SU-DHL-6 (cell line): Measurements from ENCODE around the gene RAB3C.

ENCODE experiments used
- H2AFZ ChIP-seq: fragments of 200-600 bp; sonication (generic); 2 replicates; pipeline ENCODE4 v1.6.1; 2014; ENCODE audit warnings: low read depth, mild to moderate bottlenecking, moderate library complexity, mixed read lengths, antibody characterized with exemption, low read length; ENCODE audit not compliant: severe bottlenecking
- H3F3A ChIP-seq: fragments of 200-600 bp; shearing (Covaris generic); 2 replicates; pipeline ENCODE4 v1.6.0; 2016; ENCODE audit warnings: antibody characterized with exemption, mild to moderate bottlenecking; ENCODE audit not compliant: insufficient read depth
- H3K27ac ChIP-seq: fragments of 200-600 bp; sonication (generic); 2 replicates; pipeline ENCODE4 v1.5.1; 2016; ENCODE audit warnings: low read depth, mild to moderate bottlenecking, low read length, moderate library complexity, mixed read lengths
- H3K27me3 ChIP-seq: fragments of 200-600 bp; sonication (generic), shearing (Covaris generic); 2 replicates; pipeline ENCODE4 v1.6.0; 2014; ENCODE audit warnings: mild to moderate bottlenecking, low read length
- H3K36me3 ChIP-seq: fragments of 200-600 bp; sonication (generic); 2 replicates; pipeline ENCODE4 v1.6.1; 2014; ENCODE audit warnings: mild to moderate bottlenecking, low read length, mixed read lengths
- H3K4me2 ChIP-seq: fragments of 300-600, 200-600 bp; shearing (Covaris generic), sonication (generic); 2 replicates; pipeline ENCODE4 v1.6.0; 2014; ENCODE audit warnings: low read length, low read depth, mild to moderate bottlenecking; ENCODE audit not compliant: poor library complexity, severe bottlenecking
- H3K4me3 ChIP-seq: fragments of 200-600 bp; sonication (generic); 2 replicates; pipeline ENCODE4 v1.5.1; 2014; ENCODE audit warnings: antibody characterized with exemption, low read length, mild to moderate bottlenecking, mixed read lengths; ENCODE audit not compliant: insufficient read depth, poor library complexity, severe bottlenecking
- H3K79me2 ChIP-seq: fragments of 200-600 bp; sonication (generic); 2 replicates; pipeline ENCODE4 v1.6.1; 2014; ENCODE audit warnings: mild to moderate bottlenecking, low read length, moderate library complexity; ENCODE audit not compliant: insufficient read depth
- H3K9ac ChIP-seq: fragments of 200-600 bp; sonication (generic); 2 replicates; pipeline ENCODE4 v1.7.0; 2014; ENCODE audit warnings: mild to moderate bottlenecking, low read length
- H3K9me2 ChIP-seq: fragments of 200-600 bp; sonication (generic); replicated peaks from 2 replicates; pipeline ENCODE4 v1.6.1; 2014; ENCODE audit warnings: low read length; ENCODE audit not compliant: insufficient read depth
- H3K9me3 ChIP-seq: fragments of 200-600 bp; sonication (generic); 2 replicates; pipeline ENCODE4 v1.6.1; 2014; ENCODE audit warnings: low read length, mixed read lengths; ENCODE audit not compliant: insufficient read depth
- H4K20me1 ChIP-seq: fragments of 200-600 bp; sonication (generic); 2 replicates; pipeline ENCODE4 v1.6.1; 2014; ENCODE audit warnings: low read depth, mild to moderate bottlenecking, antibody characterized with exemption, low read length, moderate library complexity, mixed read lengths
- EZH2phosphoT487 ChIP-seq: fragments of 200-600 bp; sonication (generic), shearing (Covaris generic); conservative IDR thresholded peaks from 2 replicates; pipeline ENCODE4 v1.6.1; 2018; ENCODE audit warnings: mild to moderate bottlenecking, antibody characterized with exemption, low read length, moderate library complexity, mixed read lengths
- TF ChIP-seq, protein P1 (sequence below): fragments of 200-600 bp; sonication (generic); IDR thresholded peaks from one replicate; pipeline ENCODE4 v1.5.1; 2017; ENCODE audit warnings: antibody characterized with exemption, mild to moderate bottlenecking, low read length, moderate library complexity; ENCODE audit not compliant: insufficient read depth, poor library complexity, severe bottlenecking

RAB3C gene

DNA sequence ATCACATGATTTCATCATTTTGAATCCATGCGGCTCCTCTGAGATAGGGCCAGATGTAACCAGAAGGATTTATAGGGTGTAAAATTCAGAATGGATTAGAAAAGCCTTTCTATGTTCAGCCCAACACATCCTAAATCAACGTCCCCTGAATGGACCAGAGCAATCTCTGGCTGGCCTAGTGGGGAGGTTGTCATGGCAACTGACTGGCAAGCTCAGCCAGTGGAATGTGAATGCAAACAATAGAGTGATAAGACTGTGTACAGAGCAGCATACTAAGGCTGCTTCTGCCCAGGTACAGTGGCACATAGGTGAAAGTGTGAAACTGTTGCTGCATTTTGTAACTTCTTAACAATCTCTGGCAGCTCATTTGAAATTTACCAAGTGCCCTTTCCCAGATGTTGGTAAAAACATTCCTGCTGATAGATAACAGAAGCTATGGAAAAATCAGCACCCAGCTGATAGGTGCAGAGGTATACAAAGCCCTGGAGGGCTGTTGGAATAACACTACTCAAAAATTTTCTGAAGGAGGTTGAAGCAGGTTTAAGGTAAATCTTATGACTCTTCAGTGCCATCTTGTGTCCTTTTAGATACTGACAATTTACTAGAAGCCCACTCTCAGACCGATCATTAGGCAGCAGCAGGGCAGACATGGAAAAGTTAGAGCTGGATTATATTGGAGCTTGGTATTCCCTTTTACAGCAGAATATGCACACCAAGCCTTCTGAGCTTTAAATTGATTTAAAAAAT is 267.2 kb downstream of the RAB3C start:
- no peaks in the 10 kb centered on the region for H3K9me2 ChIP-seq
- no peak overlapping the region for H3K4me2 ChIP-seq
- H3K4me3 ChIP-seq, result no peak overlapping the region
- no peaks in the 10 kb centered on the region for H3K9me3 ChIP-seq
- H3K27ac ChIP-seq, result no peak overlapping the region
- no peaks in the 10 kb centered on the region for H3K27me3 ChIP-seq
- H4K20me1 ChIP-seq, result no peaks in the 10 kb centered on the region
- H3K79me2 ChIP-seq, result no peaks in the 10 kb centered on the region
- no peaks in the 10 kb centered on the region for H3F3A ChIP-seq
- TF ChIP-seq, protein P1, sequence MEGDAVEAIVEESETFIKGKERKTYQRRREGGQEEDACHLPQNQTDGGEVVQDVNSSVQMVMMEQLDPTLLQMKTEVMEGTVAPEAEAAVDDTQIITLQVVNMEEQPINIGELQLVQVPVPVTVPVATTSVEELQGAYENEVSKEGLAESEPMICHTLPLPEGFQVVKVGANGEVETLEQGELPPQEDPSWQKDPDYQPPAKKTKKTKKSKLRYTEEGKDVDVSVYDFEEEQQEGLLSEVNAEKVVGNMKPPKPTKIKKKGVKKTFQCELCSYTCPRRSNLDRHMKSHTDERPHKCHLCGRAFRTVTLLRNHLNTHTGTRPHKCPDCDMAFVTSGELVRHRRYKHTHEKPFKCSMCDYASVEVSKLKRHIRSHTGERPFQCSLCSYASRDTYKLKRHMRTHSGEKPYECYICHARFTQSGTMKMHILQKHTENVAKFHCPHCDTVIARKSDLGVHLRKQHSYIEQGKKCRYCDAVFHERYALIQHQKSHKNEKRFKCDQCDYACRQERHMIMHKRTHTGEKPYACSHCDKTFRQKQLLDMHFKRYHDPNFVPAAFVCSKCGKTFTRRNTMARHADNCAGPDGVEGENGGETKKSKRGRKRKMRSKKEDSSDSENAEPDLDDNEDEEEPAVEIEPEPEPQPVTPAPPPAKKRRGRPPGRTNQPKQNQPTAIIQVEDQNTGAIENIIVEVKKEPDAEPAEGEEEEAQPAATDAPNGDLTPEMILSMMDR, result peak; percentile 18
- no peak for TF ChIP-seq EZH2phosphoT487
- H3K9ac ChIP-seq, result no peak overlapping the region
- no peak overlapping the region for H2AFZ ChIP-seq
- no peaks in the 10 kb centered on the region for H3K36me3 ChIP-seq

DNA sequence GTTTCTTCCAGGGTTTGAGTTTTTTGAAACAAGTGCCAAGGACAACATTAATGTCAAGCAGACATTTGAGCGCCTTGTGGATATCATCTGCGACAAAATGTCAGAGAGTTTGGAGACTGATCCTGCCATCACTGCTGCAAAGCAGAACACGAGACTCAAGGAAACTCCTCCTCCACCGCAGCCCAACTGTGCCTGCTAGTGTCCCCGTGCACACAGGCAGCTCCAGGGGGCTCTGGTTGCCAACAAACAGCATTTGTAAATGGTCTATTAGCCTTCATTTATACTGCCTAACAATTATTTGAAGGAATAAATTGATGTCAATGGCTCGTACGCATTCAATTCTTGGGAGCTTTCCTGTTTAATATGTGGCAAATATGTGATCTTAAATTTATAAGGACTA is 268.3 kb downstream of the RAB3C start:
- TF ChIP-seq, protein P1, result no peak
- no peak for TF ChIP-seq EZH2phosphoT487
- no peak overlapping the region for H3K9ac ChIP-seq

DNA sequence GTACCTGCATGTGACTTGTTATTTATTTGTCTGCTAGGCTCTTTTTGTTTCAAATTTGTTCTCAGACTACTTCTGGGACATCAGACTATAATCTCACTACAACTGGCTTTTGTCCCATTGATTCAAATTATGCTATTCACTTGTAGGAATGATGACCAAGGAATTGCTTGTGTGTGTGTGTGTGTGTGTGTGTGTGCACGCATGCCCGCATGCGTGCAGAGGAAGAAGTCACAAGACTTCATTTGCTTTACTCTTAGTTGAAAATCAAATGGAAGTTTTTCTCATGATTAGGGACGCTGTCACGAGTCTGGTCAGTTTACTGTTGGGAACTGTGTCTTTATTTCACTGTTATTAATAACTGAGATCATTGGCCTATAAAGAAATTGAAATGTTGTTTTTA is 268.7 kb downstream of the RAB3C start:
- Histone ChIP-seq H3K27me3 (no peaks in the 10 kb centered on the region), H3K4me3 (no peak overlapping the region), H2AFZ (no peak overlapping the region), H4K20me1 (no peaks in the 10 kb centered on the region), H3K9me3 (no peaks in the 10 kb centered on the region), H3K4me2 (no peak overlapping the region), H3K79me2 (no peaks in the 10 kb centered on the region), H3K9ac (no peak overlapping the region), H3K27ac (no peak overlapping the region), H3F3A (no peaks in the 10 kb centered on the region), H3K9me2 (no peaks in the 10 kb centered on the region), H3K36me3 (no peaks in the 10 kb centered on the region)
- no peak for TF ChIP-seq EZH2phosphoT487
- TF ChIP-seq, protein P1, result no peak

More for the DNA sequence above, 268.3 kb downstream of the RAB3C start:
- H3K27me3 ChIP-seq, result no peaks in the 10 kb centered on the region
- no peak overlapping the region for H3K4me3 ChIP-seq
- no peak overlapping the region for H3K27ac ChIP-seq
- H3F3A ChIP-seq, result no peaks in the 10 kb centered on the region
- no peaks in the 10 kb centered on the region for H3K79me2 ChIP-seq
- H4K20me1 ChIP-seq, result no peaks in the 10 kb centered on the region
- no peaks in the 10 kb centered on the region for H3K36me3 ChIP-seq
- no peaks in the 10 kb centered on the region for H3K9me2 ChIP-seq
- H3K9me3 ChIP-seq, result no peaks in the 10 kb centered on the region
- H2AFZ ChIP-seq, result no peak overlapping the region
- H3K4me2 ChIP-seq, result no peak overlapping the region
